ENCODE data around the gene ZNF8.
"Not testable (repeated sequence)": the region's sequence is repeated elsewhere in the genome, so short reads cannot be mapped to it uniquely, and the experiment has no call there.

The ZNF8 gene

GRCh38 chr19:58278541-58279041 lies at the start of gene ZNF8:
ZNF8 (plus strand) TSS chr19:58278955; CDS start chr19:58279082, 127 bp downstream.
- peak; percentile 98 for DNase-seq (ENCODE audit: low read depth in 2 of 2)

DNA sequence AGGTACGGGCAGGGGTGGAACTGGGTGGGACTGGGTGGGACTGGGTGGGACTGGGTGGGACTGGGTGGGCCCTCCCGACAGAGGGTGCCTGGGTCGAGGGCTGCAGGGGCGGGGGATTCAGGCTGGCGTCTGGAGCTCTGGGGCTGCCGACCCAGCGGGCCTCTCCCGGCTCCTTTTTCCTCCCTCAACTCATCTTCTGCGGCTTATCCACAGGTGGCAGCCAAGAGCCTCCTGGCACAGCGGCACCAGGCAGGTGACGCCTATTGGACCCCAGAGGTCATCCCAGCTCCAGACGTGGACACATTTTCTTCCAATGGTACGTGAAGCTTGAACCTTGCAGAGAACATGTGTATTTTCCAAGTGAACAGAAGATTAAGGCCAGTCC lies 49.5 kb upstream of the ZNF8 start:
- DNase-seq (ENCODE audit: low read depth in 2 of 2) = peak in 1 of 2 donors; percentile 8

DNA sequence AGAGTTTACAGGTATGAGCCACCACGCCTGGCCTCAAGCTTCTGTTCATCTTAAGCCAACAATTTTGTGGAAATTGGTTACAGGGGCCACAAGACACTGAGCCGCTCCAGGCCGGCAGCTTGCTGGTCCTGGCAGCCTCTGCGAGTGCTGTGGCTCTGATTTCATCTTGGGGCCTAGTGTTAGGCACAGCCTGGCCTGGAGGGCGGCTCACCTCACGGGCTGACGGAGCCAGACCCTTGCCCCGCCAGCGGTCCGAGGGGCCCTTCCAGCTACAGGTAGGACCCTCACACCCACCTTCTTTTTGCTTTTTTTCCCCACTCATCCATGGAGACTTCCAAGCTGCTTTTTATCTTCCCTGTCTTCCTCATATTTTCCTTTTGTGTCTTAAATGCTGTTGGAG lies 41.4 kb upstream of the ZNF8 start:
- DNase-seq (ENCODE audit: low read depth in 2 of 2) = no peak

DNA sequence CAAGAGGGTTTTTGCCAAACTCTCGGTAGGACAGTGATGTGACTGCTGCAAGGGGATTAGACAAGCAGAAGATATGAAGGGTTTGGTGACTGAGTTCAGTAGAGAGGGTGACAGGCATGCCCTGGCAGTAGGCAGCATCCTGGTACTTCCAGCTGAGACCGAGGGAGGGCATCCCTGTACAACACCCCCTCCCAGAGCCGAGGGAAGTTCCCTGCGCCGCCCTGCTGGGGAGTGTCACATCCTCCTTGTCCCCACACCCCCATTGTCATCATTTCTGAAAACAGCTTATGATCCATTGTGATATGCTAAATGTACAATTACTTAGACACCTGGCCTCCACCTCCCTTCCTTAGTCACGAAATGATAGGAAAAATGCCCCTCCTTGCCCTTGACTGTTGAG lies 35.4 kb upstream of the ZNF8 start:
- DNase-seq (ENCODE audit: low read depth in 2 of 2) = no peak

DNA sequence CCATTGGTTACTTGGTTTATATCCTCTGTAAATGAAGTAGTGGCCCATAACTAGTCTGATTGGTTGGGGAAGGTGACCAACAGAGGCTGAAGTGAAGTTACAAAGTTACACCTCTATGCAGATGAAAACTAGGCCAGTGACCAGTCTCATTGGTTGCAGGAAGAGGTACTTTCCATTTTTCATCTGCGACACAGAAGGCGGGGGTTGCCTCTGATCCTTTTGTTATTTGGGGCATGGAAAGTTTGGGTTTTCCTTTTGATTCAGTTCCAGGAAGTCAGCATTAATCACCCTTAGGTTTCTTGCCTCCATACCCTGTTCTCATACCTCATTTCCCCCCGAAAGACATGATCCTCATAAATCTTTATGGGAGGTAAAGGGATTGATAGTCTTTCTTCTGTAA lies 29.9 kb upstream of the ZNF8 start:
- DNase-seq (ENCODE audit: low read depth in 2 of 2) = no peak

- no peak for DNase-seq (ENCODE audit: low read depth in 2 of 2)
Observed at GRCh38 chr19:58252102-58252685, 26.6 kb upstream of the ZNF8 start.

DNA sequence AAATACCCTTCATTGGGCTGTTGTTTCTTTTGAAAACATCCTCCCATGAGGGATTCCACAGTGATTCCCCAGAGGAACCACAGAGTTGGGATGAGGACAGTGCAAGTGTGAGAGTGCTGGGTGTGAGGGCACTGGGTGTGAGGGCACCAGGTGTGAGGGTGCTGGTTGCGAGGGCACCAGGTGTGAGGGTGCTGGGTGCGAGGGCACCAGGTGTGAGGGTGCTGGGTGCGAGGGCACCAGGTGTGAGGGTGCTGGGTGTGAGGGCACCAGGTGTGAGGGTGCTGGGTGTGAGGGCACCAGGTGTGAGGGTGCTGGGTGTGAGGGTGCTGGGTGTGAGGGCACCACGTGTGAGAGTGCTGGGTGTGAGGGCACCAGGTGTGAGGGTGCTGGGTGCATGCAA lies 20.5 kb upstream of the ZNF8 start:
- DNase-seq (ENCODE audit: low read depth in 2 of 2) = not testable (repeated sequence)

DNA sequence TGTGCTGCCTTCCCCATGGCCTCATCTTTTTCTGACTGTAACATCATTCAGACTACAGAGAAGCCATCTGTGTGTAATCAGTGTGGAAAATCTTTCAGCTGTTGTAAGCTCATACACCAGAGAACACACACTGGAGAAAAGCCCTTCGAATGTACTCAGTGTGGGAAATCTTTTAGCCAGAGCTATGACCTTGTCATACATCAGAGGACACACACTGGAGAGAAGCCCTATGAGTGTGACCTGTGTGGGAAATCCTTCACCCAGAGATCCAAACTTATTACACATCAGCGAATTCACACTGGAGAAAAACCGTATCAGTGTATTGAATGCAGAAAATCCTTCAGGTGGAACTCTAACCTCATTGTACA lies 17.2 kb upstream of the ZNF8 start:
- DNase-seq (ENCODE audit: low read depth in 2 of 2) = no peak

GRCh38 chr19:58261968-58262921 lies 16.5 kb upstream of the ZNF8 start:
- no peak for DNase-seq (ENCODE audit: low read depth in 2 of 2)

GRCh38 chr19:58262922-58263296 lies 15.8 kb upstream of the ZNF8 start:
- no peak for DNase-seq (ENCODE audit: low read depth in 2 of 2)

GRCh38 chr19:58265100-58265499 lies 13.7 kb upstream of the ZNF8 start:
- DNase-seq (ENCODE audit: low read depth in 2 of 2) = no peak

DNA sequence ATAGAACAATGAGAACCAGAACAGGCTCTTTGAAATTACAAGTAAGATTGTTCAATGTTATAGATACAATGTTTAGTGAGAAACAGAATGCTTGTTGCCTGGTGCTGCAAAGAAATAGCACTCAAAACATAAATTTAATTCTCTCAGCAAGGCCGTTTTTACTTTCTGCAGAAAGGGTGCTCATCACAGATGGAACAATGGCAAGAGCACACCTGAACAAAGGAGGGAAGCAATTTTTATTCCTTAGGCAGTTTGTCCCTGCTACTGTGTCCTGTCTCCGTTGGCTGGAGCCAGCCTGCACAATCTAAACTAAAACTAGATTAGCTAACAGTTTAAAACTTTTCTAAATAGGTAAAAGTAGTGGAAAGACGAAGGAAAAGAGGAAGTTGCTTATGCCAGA lies 10.4 kb upstream of the ZNF8 start:
- DNase-seq (ENCODE audit: low read depth in 2 of 2) = no peak

GRCh38 chr19:58274771-58275201 lies 4.0 kb upstream of the ZNF8 start:
- DNase-seq (ENCODE audit: low read depth in 2 of 2) = no peak

DNA sequence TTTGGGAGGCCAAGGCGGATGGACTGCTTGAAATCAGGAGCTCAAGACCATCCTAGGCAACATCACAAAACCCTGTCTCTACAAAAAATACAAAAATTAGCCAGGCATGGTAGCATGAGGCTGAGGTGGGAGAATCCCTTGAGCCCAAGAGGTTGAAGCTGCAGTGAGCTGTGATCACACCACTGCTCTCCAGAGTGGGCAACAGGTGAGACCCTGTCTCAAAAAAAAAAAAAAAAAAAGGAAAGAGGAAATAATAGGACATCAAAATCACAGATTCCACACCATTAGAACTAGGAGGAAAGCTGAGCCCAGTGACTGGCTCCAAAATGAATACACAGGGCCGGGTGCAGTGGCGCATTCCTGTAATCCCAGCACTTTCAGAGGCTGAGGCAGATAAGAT lies 3.2 kb upstream of the ZNF8 start:
- DNase-seq (ENCODE audit: low read depth in 2 of 2) = no peak

- DNase-seq (ENCODE audit: low read depth in 2 of 2) = no peak
Observed at GRCh38 chr19:58277197-58277596, 1.6 kb upstream of the ZNF8 start.

GRCh38 chr19:58277748-58278540 lies 811 bp upstream of the ZNF8 start:
- DNase-seq (ENCODE audit: low read depth in 2 of 2) = no peak

DNA sequence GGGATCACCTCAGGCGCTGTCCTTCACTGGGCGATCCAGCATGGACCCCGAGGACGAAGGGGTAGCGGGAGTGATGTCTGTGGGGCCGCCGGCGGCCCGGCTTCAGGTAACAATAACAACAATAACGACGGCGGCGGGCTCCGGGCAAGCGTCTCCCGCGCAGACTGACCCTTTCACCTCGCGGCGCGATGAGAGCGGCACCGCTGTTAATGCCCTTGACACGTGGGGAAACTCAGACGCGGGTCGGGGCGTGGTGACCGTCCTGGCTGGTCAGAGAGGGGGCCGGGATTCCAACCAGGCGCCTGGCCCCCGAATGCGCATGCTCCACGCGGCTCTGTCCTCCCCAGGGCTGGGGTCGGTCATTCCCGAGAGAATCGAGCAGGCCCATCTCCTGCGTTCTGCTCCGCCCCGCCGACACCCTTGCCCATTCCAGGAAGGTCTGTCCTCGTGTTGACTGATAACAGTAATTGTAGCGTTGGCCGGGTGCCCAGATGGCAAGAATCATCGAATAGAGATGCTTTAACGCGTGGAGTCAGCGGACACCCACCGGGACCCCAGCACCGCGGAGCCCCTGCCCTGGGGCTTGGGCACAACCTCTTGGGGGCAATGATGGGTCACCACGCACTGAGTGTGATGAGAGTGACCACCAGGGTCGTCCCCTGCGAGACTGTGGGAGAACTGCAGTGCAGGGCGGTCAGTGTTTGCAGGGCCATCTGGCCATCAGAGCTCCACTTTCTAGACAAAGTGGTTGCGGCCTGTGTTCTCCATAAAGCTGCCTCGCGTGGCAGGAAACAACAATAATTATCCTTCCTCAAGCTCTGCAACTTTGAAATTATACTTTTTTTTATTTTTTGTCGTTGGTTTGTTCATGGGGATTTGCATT lies 528 bp downstream of the ZNF8 start:
- DNase-seq (ENCODE audit: low read depth in 2 of 2) = peak; percentile 30 to 31

DNA sequence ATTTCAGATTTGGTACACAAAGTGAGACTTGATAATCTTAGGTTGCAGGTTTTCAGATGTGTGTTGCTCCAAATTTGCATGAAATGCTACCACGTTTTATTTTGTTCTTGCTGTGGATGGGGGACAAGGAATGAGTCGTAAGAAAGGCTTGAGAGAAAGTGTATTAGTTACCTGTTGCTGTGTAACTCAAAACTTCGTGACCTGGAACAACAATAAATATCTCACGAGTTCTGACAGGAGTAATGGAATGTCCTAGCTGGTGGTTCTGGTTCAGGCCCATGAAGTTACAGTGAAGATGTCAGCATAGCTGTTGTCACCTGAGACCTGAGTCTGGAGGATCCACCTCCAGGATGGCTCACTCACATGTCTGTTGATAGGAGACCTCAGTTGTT lies 1.2 kb downstream of the ZNF8 start:
- no peak for DNase-seq (ENCODE audit: low read depth in 2 of 2)

DNA sequence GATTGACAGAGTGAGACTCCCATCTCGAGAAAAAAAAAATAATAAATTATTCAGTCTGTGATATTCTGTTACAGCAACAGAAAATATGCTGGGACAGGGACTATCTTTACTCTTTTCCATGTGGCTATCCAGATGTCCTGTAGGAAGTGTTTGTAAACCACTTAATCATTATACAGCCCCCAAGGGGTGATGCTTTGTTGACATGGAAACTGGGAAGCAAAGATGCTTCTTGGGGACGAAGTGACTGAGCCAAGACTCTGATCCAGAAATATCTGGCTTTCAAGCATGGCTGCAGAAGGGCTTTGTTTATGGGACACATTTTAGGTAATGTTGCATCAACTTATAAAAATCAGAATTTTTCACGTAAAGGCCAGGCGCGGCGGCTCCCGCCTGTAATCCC lies 5.4 kb downstream of the ZNF8 start:
- no peak for DNase-seq (ENCODE audit: low read depth in 2 of 2)

GRCh38 chr19:58291943-58292342 lies 13.2 kb downstream of the ZNF8 start:
- no peak for DNase-seq (ENCODE audit: low read depth in 2 of 2)

GRCh38 chr19:58294743-58295374 lies 16.1 kb downstream of the ZNF8 start:
- DNase-seq (ENCODE audit: low read depth in 2 of 2) = no peak

All from stimulated activated CD4-positive, alpha-beta T cell treated with anti-CD3 and anti-CD28 coated beads, Interleukin-15, amount 100 ng/mL, for 48 hours (primary cell).